ENCODE results near the gene CXXC4.

CXXC4 gene

GRCh38 chr4:104457308-104457981 lies 37.2 kb downstream of the CXXC4 start:
- intact Hi-C loops (cut with DNase I; ENCODE audit: low total_unique reads): no loop called here
- no peak overlapping the region for H3K27ac ChIP-seq
- no peaks in the 10 kb centered on the region for H3K9me3 ChIP-seq
- no peaks in the 10 kb centered on the region for H3K4me1 ChIP-seq
- H3K36me3 ChIP-seq: no peaks in the 10 kb centered on the region
- H3K4me3 ChIP-seq: no peak overlapping the region
- DNase-seq: no peak
- TF ChIP-seq CTCF (IDR thresholded peaks at IDR 0.05): no peak
- H3K27me3 ChIP-seq: no peaks in the 10 kb centered on the region

- H3K27ac ChIP-seq: no peak overlapping the region
- TF ChIP-seq CTCF (IDR thresholded peaks at IDR 0.05): no peak
- DNase-seq: no peak
- H3K4me3 ChIP-seq: no peak overlapping the region
- no peaks in the 10 kb centered on the region for H3K9me3 ChIP-seq
- intact Hi-C loops (cut with DNase I; ENCODE audit: low total_unique reads): no loop called here
- H3K27me3 ChIP-seq: no peaks in the 10 kb centered on the region
- H3K36me3 ChIP-seq: no peaks in the 10 kb centered on the region
- H3K4me1 ChIP-seq: no peaks in the 10 kb centered on the region
Observed at GRCh38 chr4:104451573-104451972, 43.1 kb downstream of the CXXC4 start.

GRCh38 chr4:104449537-104449936 lies 45.2 kb downstream of the CXXC4 start:
- Histone ChIP-seq H3K4me1 (no peaks in the 10 kb centered on the region), H3K36me3 (no peaks in the 10 kb centered on the region), H3K27ac (no peak overlapping the region), H3K27me3 (no peaks in the 10 kb centered on the region), H3K4me3 (no peak overlapping the region), H3K9me3 (no peaks in the 10 kb centered on the region)
- no peak for DNase-seq
- no peak for TF ChIP-seq CTCF (IDR thresholded peaks at IDR 0.05)
- intact Hi-C loops (cut with DNase I; ENCODE audit: low total_unique reads): no loop called here

- TF ChIP-seq CTCF (IDR thresholded peaks at IDR 0.05): no peak
- no peaks in the 10 kb centered on the region for H3K9me3 ChIP-seq
- intact Hi-C loops (cut with DNase I; ENCODE audit: low total_unique reads): no loop called here
- H3K27me3 ChIP-seq: no peaks in the 10 kb centered on the region
- H3K4me3 ChIP-seq: no peak overlapping the region
- H3K27ac ChIP-seq: no peak overlapping the region
- no peaks in the 10 kb centered on the region for H3K4me1 ChIP-seq
- H3K36me3 ChIP-seq: no peaks in the 10 kb centered on the region
- DNase-seq: no peak
Observed at GRCh38 chr4:104447294-104447693, 47.4 kb downstream of the CXXC4 start.

GRCh38 chr4:104446431-104447278 lies 48.0 kb downstream of the CXXC4 start:
- no peak for TF ChIP-seq CTCF (IDR thresholded peaks at IDR 0.05)
- DNase-seq: no peak
- Histone ChIP-seq H3K4me3 (no peak overlapping the region), H3K27ac (no peak overlapping the region), H3K36me3 (no peaks in the 10 kb centered on the region), H3K27me3 (no peaks in the 10 kb centered on the region), H3K4me1 (no peaks in the 10 kb centered on the region), H3K9me3 (no peaks in the 10 kb centered on the region)
- intact Hi-C loops (cut with DNase I; ENCODE audit: low total_unique reads): no loop called here

All from tibial artery (tissue), 4 donors.